ENCODE data around the gene APOB. TPM values are rescaled to one million over a fixed set of nuclear protein-coding genes. Genes with fewer than 3 reads are reported as not detected.

The APOB gene
- total RNA-seq, 2 experiments from 2014 or later = not detected

- Mint-ChIP-seq H3K27me3 (peaks cover 10% of the 10 kb centered on the region), H3K27ac (no peak overlapping the region), H3K4me3 (no peak overlapping the region), H3K4me1 (ENCODE audit: low read depth) (no peaks in the 10 kb centered on the region), H3K36me3 (ENCODE audit: low read depth) (no peaks in the 10 kb centered on the region), H3K9me3 (no peaks in the 10 kb centered on the region)
- ChIA-PET POLR2A (no interaction called here), CTCF (interaction anchor here (0.8 kb wide), 1 partner anchor 18 kb away, joined by 3 read pairs; no protein-coding TSS in a partner anchor)
- ATAC-seq = no peak
- intact Hi-C loops (cut with micrococcal nuclease) = no loop called here
- TF ChIP-seq CTCF (IDR thresholded peaks at IDR 0.05) = no peak
- no peak for DNase-seq
Measured at GRCh38 chr2:21024722-21025389, 19.0 kb downstream of the APOB start.

GRCh38 chr2:21024198-21024597 is 19.7 kb downstream of the APOB start:
- intact Hi-C loops (cut with micrococcal nuclease) = no loop called here
- Mint-ChIP-seq H3K4me3 (no peak overlapping the region), H3K27ac (no peak overlapping the region), H3K36me3 (ENCODE audit: low read depth) (no peaks in the 10 kb centered on the region), H3K9me3 (no peaks in the 10 kb centered on the region), H3K4me1 (ENCODE audit: low read depth) (no peaks in the 10 kb centered on the region), H3K27me3 (peaks cover 10% of the 10 kb centered on the region)
- CTCF ChIA-PET = interaction anchor here (0.8 to 1.1 kb wide), 3 partner anchors 9 to 362 kb away, joined by 3 read pairs; no protein-coding TSS in a partner anchor
- no peak for DNase-seq
- POLR2A ChIA-PET = no interaction called here
- no peak for TF ChIP-seq CTCF (IDR thresholded peaks at IDR 0.05)
- ATAC-seq = no peak

- no peak for TF ChIP-seq CTCF (IDR thresholded peaks at IDR 0.05)
- DNase-seq (no peak), ATAC-seq (no peak)
- CTCF ChIA-PET = interaction anchor here (0.8 to 1.3 kb wide), 4 partner anchors 10 to 362 kb away, joined by 3 read pairs; no protein-coding TSS in a partner anchor
- Mint-ChIP-seq H3K9me3 (no peaks in the 10 kb centered on the region), H3K4me3 (no peak overlapping the region), H3K36me3 (ENCODE audit: low read depth) (no peaks in the 10 kb centered on the region), H3K27ac (no peak overlapping the region), H3K27me3 (peaks cover 6% of the 10 kb centered on the region), H3K4me1 (ENCODE audit: low read depth) (no peaks in the 10 kb centered on the region)
- intact Hi-C loops (cut with micrococcal nuclease) = no loop called here
- POLR2A ChIA-PET = no interaction called here
Measured at GRCh38 chr2:21023419-21024181, 20.3 kb downstream of the APOB start.

- DNase-seq = no peak
- intact Hi-C loops (cut with micrococcal nuclease) = no loop called here
- no peak for TF ChIP-seq CTCF (IDR thresholded peaks at IDR 0.05)
- Mint-ChIP-seq H3K36me3 (ENCODE audit: low read depth) (no peaks in the 10 kb centered on the region), H3K9me3 (no peaks in the 10 kb centered on the region), H3K4me3 (no peak overlapping the region), H3K27me3 (peaks cover 5% of the 10 kb centered on the region), H3K27ac (no peak overlapping the region), H3K4me1 (ENCODE audit: low read depth) (no peaks in the 10 kb centered on the region)
- ChIA-PET POLR2A (no interaction called here), CTCF (interaction anchor here (0.8 to 1.3 kb wide), 3 partner anchors 26 to 361 kb away, joined by 3 read pairs; no protein-coding TSS in a partner anchor)
- no peak for ATAC-seq
Measured at GRCh38 chr2:21022792-21023367, 21.0 kb downstream of the APOB start.

GRCh38 chr2:21021430-21021829 is 22.4 kb downstream of the APOB start:
- Mint-ChIP-seq H3K4me3 (no peak overlapping the region), H3K4me1 (ENCODE audit: low read depth) (no peaks in the 10 kb centered on the region), H3K9me3 (no peaks in the 10 kb centered on the region), H3K27me3 (peaks cover 5% of the 10 kb centered on the region), H3K36me3 (ENCODE audit: low read depth) (no peaks in the 10 kb centered on the region), H3K27ac (no peak overlapping the region)
- ATAC-seq = no peak
- ChIA-PET CTCF (no interaction called here), POLR2A (no interaction called here)
- DNase-seq = no peak
- intact Hi-C loops (cut with micrococcal nuclease) = no loop called here
- TF ChIP-seq CTCF (IDR thresholded peaks at IDR 0.05) = no peak
